Measurements from ENCODE around the gene DYNLT2.

DYNLT2 gene

DNA sequence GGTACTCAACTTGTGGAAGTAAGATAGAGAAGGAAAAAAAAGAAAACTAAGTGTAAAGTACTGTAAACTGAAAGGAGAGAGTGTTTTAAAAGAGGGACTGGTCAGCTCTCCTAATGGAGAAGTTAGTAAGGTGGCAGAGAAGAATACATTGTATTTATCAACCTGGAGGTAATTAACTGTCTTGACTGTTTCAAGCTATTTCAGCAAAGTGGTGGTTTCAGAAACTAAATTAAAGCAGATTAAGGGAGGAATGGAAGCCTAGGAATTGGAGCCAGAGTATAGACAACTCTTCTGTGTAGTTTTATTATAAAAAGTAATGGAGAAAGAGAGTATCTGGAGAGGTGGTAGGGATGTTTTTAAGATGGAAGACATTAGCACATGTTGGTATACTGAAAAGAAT is 24.4 kb downstream of the DYNLT2 start:
- peaks cover 7% of the 10 kb centered on the region; the same call in 1 of the 2 replicates for H3K27me3 ChIP-seq (ENCODE audit: control insufficient read depth, insufficient read depth, low read length)
- H3K27ac ChIP-seq (ENCODE audit: low read depth, low read length): no peak overlapping the region
- no peaks in the 10 kb centered on the region for H3K9me3 ChIP-seq (ENCODE audit: control insufficient read depth, insufficient read depth, low read length)
- no peak overlapping the region for H3K4me3 ChIP-seq (ENCODE audit: low read depth, low read length)
- no peak overlapping the region for H3K9ac ChIP-seq (ENCODE audit: low read depth, low read length)
- H3K4me1 ChIP-seq (ENCODE audit: control insufficient read depth, insufficient read depth, low read length): peaks cover 15% of the 10 kb centered on the region
- H3K36me3 ChIP-seq (ENCODE audit: control insufficient read depth, insufficient read depth, low read length): no peaks in the 10 kb centered on the region

DNA sequence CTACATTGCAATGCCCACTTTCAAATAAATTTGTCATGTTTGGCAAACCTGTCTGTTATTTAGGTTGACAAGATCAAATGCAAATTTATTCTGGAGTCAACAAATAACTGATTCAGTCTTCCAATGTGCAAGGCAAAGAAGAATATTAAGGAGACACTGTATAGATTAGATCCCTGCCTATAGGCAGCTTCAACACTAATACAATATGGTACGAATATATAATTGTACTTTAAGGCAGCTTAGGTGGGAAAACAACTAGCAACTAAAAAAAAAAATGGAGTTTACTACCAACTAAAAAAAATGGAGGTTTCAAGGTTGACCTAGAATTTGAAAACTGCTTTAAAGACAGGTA is 25.3 kb downstream of the DYNLT2 start:
- H3K36me3 ChIP-seq (ENCODE audit: control insufficient read depth, insufficient read depth, low read length): no peaks in the 10 kb centered on the region
- peaks cover 7% of the 10 kb centered on the region; the same call in 1 of the 2 replicates for H3K27me3 ChIP-seq (ENCODE audit: control insufficient read depth, insufficient read depth, low read length)
- no peak overlapping the region for H3K9ac ChIP-seq (ENCODE audit: low read depth, low read length)
- H3K9me3 ChIP-seq (ENCODE audit: control insufficient read depth, insufficient read depth, low read length): no peaks in the 10 kb centered on the region
- H3K27ac ChIP-seq (ENCODE audit: low read depth, low read length): no peak overlapping the region
- H3K4me1 ChIP-seq (ENCODE audit: control insufficient read depth, insufficient read depth, low read length): peaks cover 17% of the 10 kb centered on the region
- H3K4me3 ChIP-seq (ENCODE audit: low read depth, low read length): peak overlapping the region; percentile 82

GRCh38 chr6:169725125-169726048 is 26.0 kb downstream of the DYNLT2 start:
- no peaks in the 10 kb centered on the region for H3K9me3 ChIP-seq (ENCODE audit: control insufficient read depth, insufficient read depth, low read length)
- H3K4me1 ChIP-seq (ENCODE audit: control insufficient read depth, insufficient read depth, low read length): peaks cover 17% of the 10 kb centered on the region
- peaks cover 7% of the 10 kb centered on the region; the same call in 1 of the 2 replicates for H3K27me3 ChIP-seq (ENCODE audit: control insufficient read depth, insufficient read depth, low read length)
- peak overlapping the region; percentile 82 for H3K4me3 ChIP-seq (ENCODE audit: low read depth, low read length)
- H3K27ac ChIP-seq (ENCODE audit: low read depth, low read length): peak overlapping the region; percentile 97
- H3K36me3 ChIP-seq (ENCODE audit: control insufficient read depth, insufficient read depth, low read length): no peaks in the 10 kb centered on the region; the same call in 1 of the 2 replicates
- H3K9ac ChIP-seq (ENCODE audit: low read depth, low read length): peak overlapping the region; percentile 90

DNA sequence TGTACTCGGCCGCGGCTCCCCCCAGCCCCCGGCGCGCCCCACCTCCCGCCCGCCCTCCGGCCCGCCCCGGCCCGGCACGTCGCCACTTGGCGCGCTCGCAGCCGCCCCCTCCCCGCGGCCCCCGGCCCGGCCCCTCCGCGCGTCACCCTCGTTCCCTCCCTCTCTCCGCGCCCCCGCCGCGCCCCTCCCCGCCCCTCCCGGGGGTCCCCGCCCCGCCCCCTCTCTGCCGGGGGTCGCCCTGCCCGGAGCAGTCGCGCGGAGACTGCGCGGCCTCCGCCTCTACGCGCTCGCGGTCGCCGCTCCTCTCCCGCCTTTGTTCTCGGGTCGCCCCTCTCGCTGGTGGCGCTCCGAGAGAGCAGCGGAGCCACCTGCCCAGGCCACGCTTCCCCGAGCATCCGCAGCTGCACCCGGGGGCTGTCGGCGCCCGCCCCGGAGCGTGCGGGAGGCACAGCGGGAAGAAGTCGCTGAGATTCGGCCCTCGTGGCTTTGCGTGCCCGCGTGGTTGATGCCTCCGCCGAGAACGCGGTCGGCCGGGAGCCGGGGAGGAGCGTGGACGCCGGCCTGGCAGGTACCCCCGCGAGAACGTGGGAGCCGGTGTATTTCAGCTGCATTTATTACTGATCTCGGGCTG is 26.8 kb downstream of the DYNLT2 start, which contains the start of gene PHF10:
PHF10 (minus strand) TSS at position 7 of the 631 bp plus-strand sequence. CDS start 569 bp downstream, outside the sequence.
- Histone ChIP-seq H3K27ac (ENCODE audit: low read depth, low read length) (peak within 1 kb of the TSS; percentile 97), H3K36me3 (ENCODE audit: control insufficient read depth, insufficient read depth, low read length) (no peaks in the 10 kb centered on the region; the same call in 1 of the 2 replicates), H3K27me3 (ENCODE audit: control insufficient read depth, insufficient read depth, low read length) (peaks cover 7% of the 10 kb centered on the region; the same call in 1 of the 2 replicates), H3K4me3 (ENCODE audit: low read depth, low read length) (peak within 1 kb of the TSS; percentile 89), H3K4me1 (ENCODE audit: control insufficient read depth, insufficient read depth, low read length) (peaks cover 17% of the 10 kb centered on the region), H3K9ac (ENCODE audit: low read depth, low read length) (peak within 1 kb of the TSS; percentile 90), H3K9me3 (ENCODE audit: control insufficient read depth, insufficient read depth, low read length) (no peaks in the 10 kb centered on the region)

- H3K36me3 ChIP-seq (ENCODE audit: control insufficient read depth, insufficient read depth, low read length): peaks cover 5% of the 10 kb centered on the region; the same call in 1 of the 2 replicates
- H3K9me3 ChIP-seq (ENCODE audit: control insufficient read depth, insufficient read depth, low read length): no peaks in the 10 kb centered on the region
- peaks cover 7% of the 10 kb centered on the region; the same call in 1 of the 2 replicates for H3K27me3 ChIP-seq (ENCODE audit: control insufficient read depth, insufficient read depth, low read length)
- H3K4me3 ChIP-seq (ENCODE audit: low read depth, low read length): peak overlapping the region; percentile 63; the same call in 1 of the 2 replicates
- H3K9ac ChIP-seq (ENCODE audit: low read depth, low read length): peak overlapping the region; percentile 47; the same call in 1 of the 2 replicates
- peak overlapping the region; percentile 84 for H3K27ac ChIP-seq (ENCODE audit: low read depth, low read length)
- H3K4me1 ChIP-seq (ENCODE audit: control insufficient read depth, insufficient read depth, low read length): peaks cover 17% of the 10 kb centered on the region
Measured at GRCh38 chr6:169723991-169724493, 27.3 kb downstream of the DYNLT2 start.

DNA sequence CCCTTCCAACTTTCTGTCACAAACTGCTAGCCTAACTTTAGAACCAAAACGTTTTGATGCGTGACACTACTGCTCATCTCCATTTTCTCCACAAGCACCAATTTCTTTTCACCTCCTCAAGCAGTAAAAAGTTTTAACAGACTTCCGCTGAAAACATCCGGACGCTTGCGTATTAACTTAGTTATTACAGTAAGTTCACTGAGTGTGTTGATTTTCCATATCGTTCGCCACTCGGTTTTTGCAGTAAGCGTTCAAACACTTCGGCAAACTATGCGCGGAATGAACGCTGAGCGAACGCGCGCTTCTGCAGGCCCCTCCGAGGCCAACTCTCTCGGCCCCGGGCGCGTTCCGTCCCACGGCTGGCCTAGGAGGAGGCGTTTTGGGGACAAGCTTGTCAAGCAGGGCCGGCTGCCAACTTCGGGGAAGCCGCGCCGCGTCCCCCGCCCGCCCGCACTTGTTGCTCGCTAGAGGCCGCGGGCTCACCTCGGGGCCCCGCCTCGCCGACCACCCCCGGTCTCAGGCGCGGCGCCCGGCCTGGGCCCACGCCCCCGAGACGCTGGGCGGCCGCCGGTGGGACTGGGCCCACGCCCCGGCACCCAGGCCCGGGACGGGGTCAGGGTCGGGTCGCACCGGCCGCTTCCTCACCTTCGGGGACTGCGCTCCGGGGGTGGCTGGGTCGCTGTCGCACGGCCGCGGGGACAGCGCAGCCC is 28.0 kb downstream of the DYNLT2 start:
- peak overlapping the region; percentile 64 for H3K27ac ChIP-seq (ENCODE audit: low read depth, low read length)
- H3K27me3 ChIP-seq (ENCODE audit: control insufficient read depth, insufficient read depth, low read length): peaks cover 7% of the 10 kb centered on the region; the same call in 1 of the 2 replicates
- no peaks in the 10 kb centered on the region for H3K9me3 ChIP-seq (ENCODE audit: control insufficient read depth, insufficient read depth, low read length)
- H3K4me1 ChIP-seq (ENCODE audit: control insufficient read depth, insufficient read depth, low read length): peaks cover 17% of the 10 kb centered on the region
- H3K4me3 ChIP-seq (ENCODE audit: low read depth, low read length): peak overlapping the region; percentile 89
- H3K36me3 ChIP-seq (ENCODE audit: control insufficient read depth, insufficient read depth, low read length): peaks cover 11% of the 10 kb centered on the region
- peak overlapping the region; percentile 27; the same call in 1 of the 2 replicates for H3K9ac ChIP-seq (ENCODE audit: low read depth, low read length)

DNA sequence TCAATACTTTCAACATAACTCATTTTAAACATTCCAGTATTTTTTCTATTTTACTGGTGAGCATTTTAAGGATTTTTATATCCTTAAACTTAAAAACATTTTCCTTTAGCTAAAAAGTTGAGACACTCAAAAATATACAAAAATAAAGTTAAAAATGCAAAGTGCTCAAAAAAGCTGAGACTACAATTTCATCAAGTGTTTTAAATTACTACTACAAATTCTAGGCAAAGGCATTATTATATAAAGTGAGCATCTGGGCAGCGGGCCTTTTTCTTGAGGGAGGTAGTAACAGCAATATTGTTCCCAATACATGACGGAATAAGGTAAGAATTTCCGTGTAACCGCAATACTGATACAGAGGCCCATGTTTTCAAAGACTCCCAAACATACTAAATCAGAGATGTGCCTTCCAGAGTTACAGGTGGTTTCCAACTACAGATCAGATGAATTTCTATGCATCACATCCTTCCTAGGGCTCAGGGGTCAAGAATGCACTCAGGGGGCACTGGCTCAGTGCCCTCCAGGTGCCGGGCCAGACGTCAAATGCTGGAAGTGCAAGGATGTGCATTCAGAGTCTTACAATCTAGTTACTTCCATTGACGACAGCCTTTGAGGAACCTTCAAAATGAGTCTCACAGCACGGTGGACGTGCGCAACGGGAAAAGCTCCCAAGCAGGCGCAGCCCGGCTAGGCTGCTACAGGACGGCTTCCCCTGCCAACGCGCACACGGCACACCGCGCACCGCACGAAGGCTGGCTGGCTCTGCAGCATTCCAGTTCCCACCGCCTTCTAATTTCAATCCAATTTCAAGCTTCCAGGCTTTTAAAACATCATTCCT is 28.8 kb downstream of the DYNLT2 start:
- Histone ChIP-seq H3K27me3 (ENCODE audit: control insufficient read depth, insufficient read depth, low read length) (peaks cover 7% of the 10 kb centered on the region; the same call in 1 of the 2 replicates), H3K27ac (ENCODE audit: low read depth, low read length) (peak overlapping the region; percentile 64), H3K4me1 (ENCODE audit: control insufficient read depth, insufficient read depth, low read length) (peaks cover 17% of the 10 kb centered on the region), H3K9me3 (ENCODE audit: control insufficient read depth, insufficient read depth, low read length) (no peaks in the 10 kb centered on the region), H3K4me3 (ENCODE audit: low read depth, low read length) (peak overlapping the region; percentile 89), H3K36me3 (ENCODE audit: control insufficient read depth, insufficient read depth, low read length) (peaks cover 19% of the 10 kb centered on the region), H3K9ac (ENCODE audit: low read depth, low read length) (no peak overlapping the region)

GRCh38 chr6:169720207-169720855 is 31.0 kb downstream of the DYNLT2 start:
- Histone ChIP-seq H3K4me3 (ENCODE audit: low read depth, low read length) (no peak overlapping the region), H3K36me3 (ENCODE audit: control insufficient read depth, insufficient read depth, low read length) (peaks cover 42% of the 10 kb centered on the region), H3K9me3 (ENCODE audit: control insufficient read depth, insufficient read depth, low read length) (no peaks in the 10 kb centered on the region), H3K27ac (ENCODE audit: low read depth, low read length) (no peak overlapping the region), H3K27me3 (ENCODE audit: control insufficient read depth, insufficient read depth, low read length) (peaks cover 7% of the 10 kb centered on the region; the same call in 1 of the 2 replicates), H3K9ac (ENCODE audit: low read depth, low read length) (no peak overlapping the region), H3K4me1 (ENCODE audit: control insufficient read depth, insufficient read depth, low read length) (peaks cover 11% of the 10 kb centered on the region)

GRCh38 chr6:169719117-169719516 is 32.3 kb downstream of the DYNLT2 start:
- Histone ChIP-seq H3K27me3 (ENCODE audit: control insufficient read depth, insufficient read depth, low read length) (peaks cover 7% of the 10 kb centered on the region; the same call in 1 of the 2 replicates), H3K36me3 (ENCODE audit: control insufficient read depth, insufficient read depth, low read length) (peaks cover 54% of the 10 kb centered on the region), H3K27ac (ENCODE audit: low read depth, low read length) (no peak overlapping the region), H3K4me3 (ENCODE audit: low read depth, low read length) (no peak overlapping the region), H3K4me1 (ENCODE audit: control insufficient read depth, insufficient read depth, low read length) (peaks cover 11% of the 10 kb centered on the region), H3K9me3 (ENCODE audit: control insufficient read depth, insufficient read depth, low read length) (no peaks in the 10 kb centered on the region), H3K9ac (ENCODE audit: low read depth, low read length) (no peak overlapping the region)
